ENCODE results near the gene PPP2R1B.

- TF ChIP-seq TAF1 (IDR thresholded peaks at IDR 0.05; ENCODE audit: low read depth, low read length) (no peak), POLR2A (IDR thresholded peaks at IDR 0.05; ENCODE audit: control extremely low read depth in 1 of 2, low read depth in 2 of 2, low read length in 2 of 2) (no peak), SIRT6 (IDR thresholded peaks at IDR 0.05; ENCODE audit: low read length) (no peak), KDM1A (IDR thresholded peaks at IDR 0.05; ENCODE audit: borderline replicate concordance, low read length) (no peak), CHD7 (IDR thresholded peaks at IDR 0.05; ENCODE audit: insufficient replicate concordance, low read length) (no peak), JUN (IDR thresholded peaks at IDR 0.05; ENCODE audit: low read depth, low read length) (no peak), CBX5 (IDR thresholded peaks at IDR 0.05; ENCODE audit: low read depth, low read length) (no peak)
- TF ChIP-seq, protein P1, sequence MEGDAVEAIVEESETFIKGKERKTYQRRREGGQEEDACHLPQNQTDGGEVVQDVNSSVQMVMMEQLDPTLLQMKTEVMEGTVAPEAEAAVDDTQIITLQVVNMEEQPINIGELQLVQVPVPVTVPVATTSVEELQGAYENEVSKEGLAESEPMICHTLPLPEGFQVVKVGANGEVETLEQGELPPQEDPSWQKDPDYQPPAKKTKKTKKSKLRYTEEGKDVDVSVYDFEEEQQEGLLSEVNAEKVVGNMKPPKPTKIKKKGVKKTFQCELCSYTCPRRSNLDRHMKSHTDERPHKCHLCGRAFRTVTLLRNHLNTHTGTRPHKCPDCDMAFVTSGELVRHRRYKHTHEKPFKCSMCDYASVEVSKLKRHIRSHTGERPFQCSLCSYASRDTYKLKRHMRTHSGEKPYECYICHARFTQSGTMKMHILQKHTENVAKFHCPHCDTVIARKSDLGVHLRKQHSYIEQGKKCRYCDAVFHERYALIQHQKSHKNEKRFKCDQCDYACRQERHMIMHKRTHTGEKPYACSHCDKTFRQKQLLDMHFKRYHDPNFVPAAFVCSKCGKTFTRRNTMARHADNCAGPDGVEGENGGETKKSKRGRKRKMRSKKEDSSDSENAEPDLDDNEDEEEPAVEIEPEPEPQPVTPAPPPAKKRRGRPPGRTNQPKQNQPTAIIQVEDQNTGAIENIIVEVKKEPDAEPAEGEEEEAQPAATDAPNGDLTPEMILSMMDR (IDR thresholded peaks at IDR 0.05; ENCODE audit: control extremely low read depth in 1 of 3, insufficient read depth in 1 of 3, low read depth in 1 of 3, low read length in 3 of 3) = no peak
Measured at GRCh38 chr11:111684251-111684650, 81.9 kb downstream of the PPP2R1B start.

Data from H1 (cell line).